Raji (cell line): Measurements from ENCODE around the gene AKNA.

ENCODE experiments used
- POLR2A ChIP-seq: IDR thresholded peaks from 2 replicates; pipeline ENCODE4 v1.6.1; 2011; ENCODE audit warnings: low read depth, low read length, control low read depth; ENCODE audit not compliant: insufficient read depth

AKNA gene

DNA sequence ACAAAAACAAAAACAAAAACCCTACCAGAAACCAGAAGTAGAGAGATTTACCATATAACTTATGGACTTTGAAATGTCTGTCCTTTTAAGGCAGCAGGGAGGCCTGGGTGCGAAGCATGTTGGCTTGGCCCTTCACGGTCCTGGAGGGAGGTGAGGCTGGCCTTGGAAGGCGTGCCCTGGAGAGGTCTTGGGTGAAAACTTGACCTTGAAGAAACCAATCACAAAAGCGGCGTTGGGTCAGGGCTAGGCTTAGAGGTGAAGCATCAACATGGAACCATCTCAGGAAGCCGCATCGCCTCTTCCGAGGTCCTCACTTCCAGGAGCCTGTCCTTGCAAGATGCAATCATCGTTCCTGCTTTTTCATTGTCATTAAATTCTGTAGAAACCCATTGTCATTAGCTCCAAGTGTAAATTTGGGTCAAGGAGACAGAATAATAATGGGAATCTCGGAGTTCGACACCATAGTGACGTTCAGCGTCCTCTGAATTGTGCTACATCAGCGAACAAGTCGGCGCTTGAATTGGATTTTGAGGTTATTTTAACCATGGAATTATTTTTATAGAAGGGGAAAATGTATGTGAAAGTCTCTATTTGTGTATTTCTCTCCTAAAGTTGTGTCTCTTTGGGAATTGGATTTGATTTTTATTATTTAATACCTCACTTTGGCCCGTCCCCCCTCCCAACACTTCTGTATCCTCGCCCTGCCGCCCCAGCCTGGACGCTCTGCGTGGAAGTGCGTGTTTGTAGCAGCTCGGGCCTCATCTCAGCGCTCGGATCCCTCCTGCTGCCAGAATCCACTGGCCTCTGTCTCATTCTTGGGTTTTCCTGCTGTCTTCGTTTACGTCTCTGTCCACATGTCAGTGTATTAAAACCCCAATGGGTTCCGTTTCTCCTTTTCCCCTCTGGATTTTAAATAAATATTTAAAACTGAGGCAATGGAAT lies 75.9 kb downstream of the AKNA start:
- TF ChIP-seq POLR2A: no peak

GRCh38 chr9:114310471-114311450 lies 77.0 kb downstream of the AKNA start:
- no peak for TF ChIP-seq POLR2A

- TF ChIP-seq POLR2A: no peak
Measured at GRCh38 chr9:114309096-114309495, 78.7 kb downstream of the AKNA start.

- no peak for TF ChIP-seq POLR2A
Measured at GRCh38 chr9:114308361-114308950, 79.3 kb downstream of the AKNA start.

DNA sequence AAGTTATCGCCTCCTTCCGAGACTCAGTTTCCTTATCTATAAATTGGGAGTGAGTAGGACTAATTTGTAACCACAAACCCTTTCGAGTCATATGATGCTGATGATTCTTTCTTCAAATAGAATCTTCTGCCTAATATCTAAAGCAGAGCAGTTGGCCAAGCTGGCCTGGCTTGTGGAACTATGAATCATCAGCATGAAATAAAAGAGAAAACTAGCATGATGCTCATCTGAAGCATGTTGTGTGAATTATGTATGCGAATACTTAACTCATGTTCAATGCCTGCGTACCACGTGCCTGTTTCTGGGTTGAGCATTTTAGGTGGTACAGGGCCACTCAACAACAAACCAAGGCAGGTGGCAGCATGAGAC lies 79.9 kb downstream of the AKNA start:
- no peak for TF ChIP-seq POLR2A

GRCh38 chr9:114304416-114305188 lies 83.2 kb downstream of the AKNA start:
- TF ChIP-seq POLR2A: no peak

GRCh38 chr9:114303977-114304376 lies 83.8 kb downstream of the AKNA start:
- TF ChIP-seq POLR2A: no peak

GRCh38 chr9:114303571-114303970 lies 84.2 kb downstream of the AKNA start:
- TF ChIP-seq POLR2A: no peak

DNA sequence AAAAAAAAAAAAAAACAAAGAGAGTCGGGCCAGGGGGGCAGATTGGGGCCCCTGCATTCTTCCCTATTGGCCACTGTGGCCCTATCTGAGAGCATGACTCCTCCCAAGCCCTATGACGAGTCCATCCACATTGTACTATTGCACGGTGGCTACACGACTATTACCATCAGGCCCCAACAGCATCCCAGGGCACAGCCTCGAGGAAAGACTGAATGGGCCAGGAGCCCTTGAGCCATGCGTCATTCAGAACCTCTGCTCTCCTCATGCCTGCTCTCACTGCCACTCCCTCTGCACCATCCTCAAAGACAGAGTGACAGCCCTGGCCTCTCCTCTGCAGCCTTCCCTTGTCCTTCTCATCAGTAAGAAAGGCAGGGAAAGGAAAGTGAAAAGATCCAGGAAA lies 85.1 kb downstream of the AKNA start:
- no peak for TF ChIP-seq POLR2A

DNA sequence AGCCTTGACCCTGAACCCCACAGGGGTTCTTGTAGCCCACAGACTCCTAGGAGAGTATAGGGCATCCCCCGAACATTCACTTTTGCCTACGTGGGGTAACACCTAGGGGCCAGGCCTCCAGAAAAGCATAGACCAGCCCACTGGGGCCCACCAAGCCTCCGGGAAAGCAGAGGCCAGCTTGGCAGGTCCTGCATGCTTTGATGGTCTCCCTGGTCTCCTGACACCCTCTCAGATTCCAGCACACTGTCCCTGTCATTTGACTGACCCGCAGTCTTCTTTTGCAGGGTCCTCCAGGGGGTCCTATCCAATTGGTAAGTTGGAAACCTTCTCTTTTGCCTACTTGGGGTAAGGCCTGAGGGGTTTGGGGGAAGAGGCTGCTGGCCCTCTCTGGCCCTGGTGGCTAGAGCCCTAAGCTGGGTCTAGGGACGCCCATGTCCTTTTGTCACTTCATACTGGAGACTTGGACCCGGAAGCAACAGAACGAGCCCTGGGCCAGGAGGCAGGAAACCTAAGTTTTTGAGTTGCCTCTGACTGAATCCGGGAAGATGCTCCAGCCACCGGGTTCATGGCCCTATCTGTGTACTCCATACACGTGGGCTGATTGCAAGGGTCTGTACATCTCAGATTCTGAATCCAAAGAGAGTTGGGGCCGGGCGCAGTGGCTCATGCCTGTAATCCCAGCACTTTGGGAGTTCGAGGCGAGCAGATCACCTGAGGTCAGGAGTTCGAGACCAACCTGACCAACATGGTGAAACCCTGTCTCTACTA lies 85.8 kb downstream of the AKNA start:
- TF ChIP-seq POLR2A: no peak

GRCh38 chr9:114300846-114301797 lies 86.7 kb downstream of the AKNA start:
- no peak for TF ChIP-seq POLR2A

- no peak for TF ChIP-seq POLR2A
Measured at GRCh38 chr9:114300153-114300845, 87.5 kb downstream of the AKNA start.
